ENCODE measurements around the gene LSAMP. TPM values are rescaled to one million over a fixed set of nuclear protein-coding genes. Genes with fewer than 3 reads are reported as not detected.

The LSAMP gene
- total and polyA plus RNA-seq, 2 experiments from 2014 or later, result 2.0 to 2.9 TPM

DNA sequence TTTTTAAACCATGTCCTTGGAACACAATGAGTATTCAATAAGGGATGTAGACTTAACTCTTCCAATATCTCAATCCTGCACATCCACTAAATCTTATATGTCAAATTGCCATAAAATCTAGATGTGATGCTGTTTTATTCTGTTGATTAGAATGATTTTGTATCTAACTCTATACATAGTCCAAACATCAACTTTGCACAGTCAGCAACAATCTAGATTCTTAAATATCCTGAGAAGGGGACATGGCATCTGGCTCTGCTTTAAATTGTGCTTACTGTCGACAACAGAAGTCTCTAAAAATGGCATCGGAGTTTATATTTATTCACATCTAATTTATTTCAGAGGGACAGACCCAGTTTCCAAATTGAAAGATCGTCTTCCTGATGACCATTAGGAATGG lies 545.8 kb downstream of the LSAMP start:
- Histone ChIP-seq H4K20me1 (replicated peaks; ENCODE audit: insufficient read depth) (no peaks in the 10 kb centered on the region), H3F3A (replicated peaks; ENCODE audit: low read depth) (no peaks in the 10 kb centered on the region), H2AFZ (no peak overlapping the region), H3K27me3 (ENCODE audit: insufficient read depth) (no peaks in the 10 kb centered on the region), H3K9me2 (ENCODE audit: insufficient read depth) (no peaks in the 10 kb centered on the region; the same call in 1 of the 2 replicates), H3K79me2 (replicated peaks; ENCODE audit: insufficient read depth) (no peaks in the 10 kb centered on the region), H3K4me1 (ENCODE audit: insufficient read depth) (peaks cover 14% of the 10 kb centered on the region), H3K36me3 (ENCODE audit: insufficient read depth) (no peaks in the 10 kb centered on the region), H3K4me3 (no peak overlapping the region), H3K27ac (ENCODE audit: low read depth) (no peak overlapping the region), H3K4me2 (peak overlapping the region; percentile 49; the same call in 1 of the 2 replicates)
- Mint-ChIP-seq H3K4me3 (no peak overlapping the region), H3K27ac (no peak overlapping the region), H3K9me3 (no peaks in the 10 kb centered on the region), H3K27me3 (ENCODE audit: insufficient read depth, low read depth, poor library complexity) (peaks cover 2% of the 10 kb centered on the region), H3K4me1 (peaks cover 28% of the 10 kb centered on the region), H3K36me3 (ENCODE audit: low read depth) (no peaks in the 10 kb centered on the region)
- TF ChIP-seq CREB1 (CRISPR knock-in tag; IDR thresholded peaks at IDR 0.05; ENCODE audit: low read depth), result no peak
- no peak for TF ChIP-seq REST (IDR thresholded peaks at IDR 0.05; ENCODE audit: unreplicated experiment)
- TF ChIP-seq NANOG (IDR thresholded peaks at IDR 0.05; ENCODE audit: borderline replicate concordance), result no peak
- TF ChIP-seq, protein P1, sequence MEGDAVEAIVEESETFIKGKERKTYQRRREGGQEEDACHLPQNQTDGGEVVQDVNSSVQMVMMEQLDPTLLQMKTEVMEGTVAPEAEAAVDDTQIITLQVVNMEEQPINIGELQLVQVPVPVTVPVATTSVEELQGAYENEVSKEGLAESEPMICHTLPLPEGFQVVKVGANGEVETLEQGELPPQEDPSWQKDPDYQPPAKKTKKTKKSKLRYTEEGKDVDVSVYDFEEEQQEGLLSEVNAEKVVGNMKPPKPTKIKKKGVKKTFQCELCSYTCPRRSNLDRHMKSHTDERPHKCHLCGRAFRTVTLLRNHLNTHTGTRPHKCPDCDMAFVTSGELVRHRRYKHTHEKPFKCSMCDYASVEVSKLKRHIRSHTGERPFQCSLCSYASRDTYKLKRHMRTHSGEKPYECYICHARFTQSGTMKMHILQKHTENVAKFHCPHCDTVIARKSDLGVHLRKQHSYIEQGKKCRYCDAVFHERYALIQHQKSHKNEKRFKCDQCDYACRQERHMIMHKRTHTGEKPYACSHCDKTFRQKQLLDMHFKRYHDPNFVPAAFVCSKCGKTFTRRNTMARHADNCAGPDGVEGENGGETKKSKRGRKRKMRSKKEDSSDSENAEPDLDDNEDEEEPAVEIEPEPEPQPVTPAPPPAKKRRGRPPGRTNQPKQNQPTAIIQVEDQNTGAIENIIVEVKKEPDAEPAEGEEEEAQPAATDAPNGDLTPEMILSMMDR (conservative IDR thresholded peaks at IDR 0.05; ENCODE audit: low read depth in 2 of 2), result no peak
- TF ChIP-seq ZNF331 (CRISPR knock-in tag; IDR thresholded peaks at IDR 0.05; ENCODE audit: low read depth), result no peak
- no peak for TF ChIP-seq JUNB (IDR thresholded peaks at IDR 0.05; ENCODE audit: unreplicated experiment)
- no peak for TF ChIP-seq POLR2AphosphoS5 (IDR thresholded peaks at IDR 0.05; ENCODE audit: low read depth)
- TF ChIP-seq, protein P2, sequence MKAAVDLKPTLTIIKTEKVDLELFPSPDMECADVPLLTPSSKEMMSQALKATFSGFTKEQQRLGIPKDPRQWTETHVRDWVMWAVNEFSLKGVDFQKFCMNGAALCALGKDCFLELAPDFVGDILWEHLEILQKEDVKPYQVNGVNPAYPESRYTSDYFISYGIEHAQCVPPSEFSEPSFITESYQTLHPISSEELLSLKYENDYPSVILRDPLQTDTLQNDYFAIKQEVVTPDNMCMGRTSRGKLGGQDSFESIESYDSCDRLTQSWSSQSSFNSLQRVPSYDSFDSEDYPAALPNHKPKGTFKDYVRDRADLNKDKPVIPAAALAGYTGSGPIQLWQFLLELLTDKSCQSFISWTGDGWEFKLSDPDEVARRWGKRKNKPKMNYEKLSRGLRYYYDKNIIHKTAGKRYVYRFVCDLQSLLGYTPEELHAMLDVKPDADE (IDR thresholded peaks at IDR 0.05), result no peak
- no peak for TF ChIP-seq STAT1 (IDR thresholded peaks at IDR 0.05; ENCODE audit: unreplicated experiment)
- no peak for TF ChIP-seq ZNF114 (CRISPR knock-in tag; IDR thresholded peaks at IDR 0.05)
- TF ChIP-seq EZH2 (IDR thresholded peaks at IDR 0.05; ENCODE audit: low read depth, unreplicated experiment), result no peak
- DNase-seq (ENCODE audit: low spot score) (no peak), ATAC-seq (no peak)
